22Rv1 (cell line): Measurements from ENCODE around the gene CRYZ.

ENCODE experiments used
- CTCF ChIP-seq: fragments of 450-650 bp; IDR thresholded peaks from 2 replicates; pipeline ENCODE4 v1.5.1; 2017; ENCODE audit warnings: mild to moderate bottlenecking
- ZFX ChIP-seq: fragments of 450-650 bp; IDR thresholded peaks from 2 replicates; pipeline ENCODE4 v1.6.1; 2017; ENCODE audit warnings: antibody characterized with exemption, borderline replicate concordance

GRCh38 chr1:74729741-74730478 is 2.9 kb downstream of the CRYZ start:
- TF ChIP-seq CTCF (no peak), ZFX (no peak)
